22Rv1 (cell line): Measurements from ENCODE around the gene RARS2.

Experiments
- CTCF ChIP-seq: fragments of 450-650 bp; IDR thresholded peaks from 2 replicates; pipeline ENCODE4 v1.5.1; 2017; ENCODE audit warnings: mild to moderate bottlenecking
- ZFX ChIP-seq: fragments of 450-650 bp; IDR thresholded peaks from 2 replicates; pipeline ENCODE4 v1.6.1; 2017; ENCODE audit warnings: antibody characterized with exemption, borderline replicate concordance

DNA sequence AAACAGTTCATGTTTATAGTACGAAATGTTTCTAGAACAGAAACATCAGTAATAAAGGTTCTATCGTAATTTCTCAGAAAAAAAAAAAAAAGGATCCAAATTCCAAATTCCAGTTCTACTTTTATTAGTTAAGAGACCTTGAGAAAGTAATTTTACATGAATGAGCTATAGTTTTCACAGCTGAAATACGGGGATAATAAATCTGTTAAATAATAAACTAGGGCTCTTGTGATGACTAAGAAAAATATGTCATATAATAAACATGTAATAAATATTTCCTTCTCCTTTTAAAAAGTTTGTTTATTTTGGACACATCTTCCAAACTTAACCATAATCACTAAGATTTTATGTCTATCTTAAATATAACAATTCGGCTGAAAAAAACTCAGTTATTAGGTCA lies 17.8 kb downstream of the RARS2 start:
- TF ChIP-seq CTCF (no peak), ZFX (no peak)
